HepG2 (cell line): ENCODE results near the gene ACP7. TPM values are rescaled to one million over a fixed set of nuclear protein-coding genes. Genes with fewer than 3 reads are reported as not detected.

ENCODE experiments used
- ATAC-seq: fragments of 200-7000 bp; cut with Tn5 transposase; 3 replicates; pipeline ENCODE4 v1.9.1; 2020; ENCODE audit warnings: mild to moderate bottlenecking, moderate library complexity
- BruUV-seq: library from RNA; stranded (reverse); fragments of 400-500 nt; replicated peaks from 2 replicates; lab custom pipeline; 2021; lab: Mats Ljungman, UMichigan
- CTCF ChIA-PET: fragments of 300-600 bp; formaldehyde crosslinking; extraction: SDS; loops from one replicate; lab custom pipeline; 2021; ENCODE audit warnings: low total read pairs, inconsistent platforms, low intra/inter-chr PET ratio; lab: Yijun Ruan, JAX
- POLR2A ChIA-PET: fragments of 350-600 bp; sonication (Branson Sonifier 250); formaldehyde crosslinking; loops from one replicate; lab custom pipeline; 2020; ENCODE audit warnings: antibody characterized with exemption, inconsistent platforms; lab: Yijun Ruan, JAX
- DNase-seq: peaks from one replicate; pipeline ENCODE4 v3.0.0-alpha.2; 2015; ENCODE audit warnings: low spot score
- FAIRE-seq: peaks from 3 replicates; lab custom pipeline; 2011; peaks lifted over from hg19 to GRCh38; lab: Jason Lieb, UNC
- H2AFZ ChIP-seq: one replicate; pipeline ENCODE4 v1.6.1; 2011; ENCODE audit warnings: low read length, inconsistent platforms
- H3K27ac ChIP-seq: fragments of 300-600 bp; 3 replicates; pipeline ENCODE4 v1.8.0; 2011; ENCODE audit warnings: mixed run types, mild to moderate bottlenecking, mixed read lengths, low read length, inconsistent platforms; ENCODE audit not compliant: insufficient read depth; ENCODE audit errors: extremely low read length
- H3K27me3 ChIP-seq, 2 experiments: fragments of 200-600 bp in 1 of 2; 2 replicates in 1 of 2; 3 replicates in 1 of 2; pipeline versions ENCODE4 v1.6.0 to v1.8.0; 2011; ENCODE audit warnings: low read length in 2 of 2, mild to moderate bottlenecking in 2 of 2, moderate library complexity in 2 of 2, inconsistent platforms in 1 of 2; ENCODE audit not compliant: insufficient read depth in 2 of 2, control insufficient read depth in 1 of 2
- H3K36me3 ChIP-seq, 2 experiments: fragments of 200-600 bp in 1 of 2; replicated peaks in 1 of 2; 2 replicates in 1 of 2; 3 replicates in 1 of 2; pipeline versions ENCODE4 v1.5.1 to v1.8.0; 2011; ENCODE audit warnings: low read length in 2 of 2, inconsistent platforms in 1 of 2; ENCODE audit not compliant: insufficient read depth in 2 of 2, control insufficient read depth in 1 of 2
- H3K4me1 ChIP-seq: 2 replicates; pipeline ENCODE4 v1.5.1; 2012; ENCODE audit warnings: low read length, inconsistent platforms; ENCODE audit not compliant: insufficient read depth
- H3K4me2 ChIP-seq: 2 replicates; pipeline ENCODE4 v1.6.0; 2011; ENCODE audit warnings: low read depth, low read length, inconsistent platforms
- H3K4me3 ChIP-seq, 3 experiments: fragments of 200-600 bp in 1 of 3; sonication (generic), shearing (Covaris generic) in 1 of 3; replicated peaks in 1 of 3; 2 replicates each; pipeline ENCODE4 v1.5.1; 2011 to 2016; ENCODE audit warnings: low read length in 3 of 3, inconsistent platforms in 2 of 3, low read depth in 2 of 3, mild to moderate bottlenecking in 2 of 3, control low read depth in 1 of 3, mixed read lengths in 1 of 3; ENCODE audit not compliant: insufficient read depth in 1 of 3
- H3K79me2 ChIP-seq: one replicate; pipeline ENCODE4 v1.6.1; 2011; ENCODE audit warnings: low read length, inconsistent platforms; ENCODE audit not compliant: insufficient read depth
- H3K9ac ChIP-seq: 2 replicates; pipeline ENCODE4 v1.6.0; 2011; ENCODE audit warnings: mild to moderate bottlenecking, low read depth, low read length, inconsistent platforms; ENCODE audit not compliant: insufficient read depth
- H3K9me3 ChIP-seq: 2 replicates; pipeline ENCODE4 v1.5.1; 2012; ENCODE audit warnings: mild to moderate bottlenecking, low read length
- H4K20me1 ChIP-seq: 2 replicates; pipeline ENCODE4 v1.6.0; 2011; ENCODE audit warnings: inconsistent platforms, mild to moderate bottlenecking, low read length, moderate library complexity; ENCODE audit not compliant: insufficient read depth
- CREM ChIP-seq, 2 experiments: sonication (generic) in 1 of 2; formaldehyde crosslinking in 1 of 2; IDR thresholded peaks; 2 replicates each; pipeline versions ENCODE4 v1.4.0 to v1.6.1; 2016 to 2020; ENCODE audit warnings: antibody characterized with exemption in 1 of 2, mild to moderate bottlenecking in 1 of 2, missing genetic modification reagents in 1 of 2
- HNF4A ChIP-seq: sonication (generic); formaldehyde crosslinking; IDR thresholded peaks from 2 replicates; pipeline ENCODE4 v1.4.0; 2020; ENCODE audit warnings: missing genetic modification reagents
- KDM3A ChIP-seq: IDR thresholded peaks from 2 replicates; pipeline ENCODE4 v1.6.1; 2018; ENCODE audit warnings: low read depth, missing compliant biosample characterization
- PAF1 ChIP-seq: IDR thresholded peaks from 2 replicates; pipeline ENCODE4 v1.6.1; 2016; ENCODE audit warnings: missing genetic modification reagents, missing compliant biosample characterization
- ZC3H4 ChIP-seq: sonication (generic); formaldehyde crosslinking; IDR thresholded peaks from 2 replicates; pipeline ENCODE4 v1.4.0; 2020; ENCODE audit warnings: missing genetic modification reagents, borderline replicate concordance
- ZIK1 ChIP-seq: sonication (generic); formaldehyde crosslinking; IDR thresholded peaks from 2 replicates; pipeline ENCODE4 v1.5.0; 2020; ENCODE audit warnings: mild to moderate bottlenecking, low read depth, missing genetic modification reagents, borderline replicate concordance
- ZNF879 ChIP-seq: sonication (generic); formaldehyde crosslinking; IDR thresholded peaks from 2 replicates; pipeline ENCODE4 v1.8.1; 2023; ENCODE audit warnings: missing genetic modification reagents
- WGBS: methylation state at CpG from one replicate; pipeline ENCODE4 v1.1.6; 2017; ENCODE audit warnings: low lambda C conversion rate; 5-methylcytosine and 5-hydroxymethylcytosine counted together
- in situ Hi-C: cut with HindIII; loops from 2 replicates; pipeline ENCODE4 v1.10.0; 2017; ENCODE audit warnings: low pct_unique_long_range_greater_than_20kb; ENCODE audit not compliant: extremely low pct_ligation_motif_present
- intact Hi-C: fragments of 100-400 bp; cut with micrococcal nuclease; formaldehyde crosslinking; loops from one replicate; pipeline ENCODE4 v1.10.0; 2022; ENCODE audit not compliant: unreplicated experiment
- polyA plus RNA-seq, 8 experiments: library from polyadenylated mRNA; depleted of rRNA in 3 of 8; stranded (reverse) in 7 of 8; unstranded in 1 of 8; fragments of >200 nt; fragmentation: Illumina TruSeq in 4 of 8; extraction: Trizol in 4 of 8; gene quantifications; 2 replicates each; pipeline versions ENCODE4 v1.2.1 to v1.2.3, GENCODE V29; 2011 to 2016; ENCODE audit warnings: low read depth in 4 of 8, missing spikeins in 1 of 8, mixed read lengths in 1 of 8; ENCODE audit not compliant: insufficient read depth in 1 of 8
- total RNA-seq, 5 experiments: library from RNA; depleted of rRNA; stranded (reverse); fragments of >200 nt; fragmentation: Illumina TruSeq; extraction: Trizol; gene quantifications; 2 replicates each; pipeline ENCODE4 v1.2.3, GENCODE V29; 2016; ENCODE audit warnings: low read depth in 1 of 5
- TF ChIP-seq, protein P1 (sequence below): sonication (generic); formaldehyde crosslinking; IDR thresholded peaks from 2 replicates; pipeline ENCODE4 v1.4.0; 2020; ENCODE audit warnings: mild to moderate bottlenecking, missing genetic modification reagents
- TF ChIP-seq, protein P2 (sequence below): sonication (generic); IDR thresholded peaks from 2 replicates; pipeline ENCODE4 v1.6.1; 2016; ENCODE audit warnings: low read depth, borderline replicate concordance
- TF ChIP-seq, protein P3 (sequence below): sonication (generic); formaldehyde crosslinking; IDR thresholded peaks from 2 replicates; pipeline ENCODE4 v1.4.0; 2020; ENCODE audit warnings: missing genetic modification reagents
- TF ChIP-seq, protein P4 (sequence below): sonication (generic); formaldehyde crosslinking; IDR thresholded peaks from 2 replicates; pipeline ENCODE4 v1.5.0; 2020; ENCODE audit warnings: mild to moderate bottlenecking, missing genetic modification reagents, moderate library complexity
- TF ChIP-seq, protein P5 (sequence below): sonication (generic); formaldehyde crosslinking; IDR thresholded peaks from 2 replicates; pipeline ENCODE4 v1.4.0; 2020; ENCODE audit warnings: missing genetic modification reagents, borderline replicate concordance

ACP7 gene
- total and polyA plus RNA-seq, 2 of the 13 experiments (the other 11 are each of a cell fraction or from before 2014, with no cell fraction given) = not detected

DNA sequence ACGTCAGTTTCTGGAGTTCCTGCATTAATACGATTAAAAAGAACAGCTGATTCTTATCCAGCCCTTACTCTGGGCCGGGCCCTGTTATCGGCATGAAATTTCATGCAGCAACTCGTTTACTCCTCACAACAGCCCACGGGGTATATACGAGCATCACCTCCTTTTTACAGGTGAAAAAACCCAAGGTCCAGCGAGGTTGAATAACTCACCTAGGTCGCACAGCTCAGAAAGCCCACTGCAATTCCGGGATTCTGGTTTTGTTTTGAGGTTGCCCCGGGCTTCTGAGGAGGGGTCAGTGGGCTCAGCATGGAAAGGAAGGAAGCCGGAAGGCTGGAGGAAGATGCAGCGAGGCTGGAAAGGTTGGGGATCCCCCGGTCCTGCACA, 577 bp upstream of the ACP7 start:
- Histone ChIP-seq H3K4me3 (no peak overlapping the region), H3K79me2 (no peaks in the 10 kb centered on the region), H3K27me3 (peaks cover 3 to 27% of the 10 kb centered on the region in 2 experiments), H3K4me2 (no peak overlapping the region), H3K9me3 (no peaks in the 10 kb centered on the region), H3K4me1 (peaks cover 7% of the 10 kb centered on the region; the same call in 1 of the 2 replicates), H3K36me3 (no peaks in the 10 kb centered on the region), H2AFZ (no peak overlapping the region), H3K9ac (no peak overlapping the region), H4K20me1 (no peaks in the 10 kb centered on the region), H3K27ac (no peak overlapping the region)
- no peak for DNase-seq
- TF ChIP-seq KDM3A (CRISPR knock-in tag) (no peak), CREM (IDR thresholded peaks at IDR 0.05) (no peak), CREM (CRISPR knock-in tag; IDR thresholded peaks at IDR 0.05) (no peak), ZIK1 (CRISPR knock-in tag) (no peak), HNF4A (no peak), ZC3H4 (CRISPR knock-in tag) (no peak), PAF1 (CRISPR knock-in tag) (no peak), ZNF879 (no peak)
- TF ChIP-seq, protein P1, sequence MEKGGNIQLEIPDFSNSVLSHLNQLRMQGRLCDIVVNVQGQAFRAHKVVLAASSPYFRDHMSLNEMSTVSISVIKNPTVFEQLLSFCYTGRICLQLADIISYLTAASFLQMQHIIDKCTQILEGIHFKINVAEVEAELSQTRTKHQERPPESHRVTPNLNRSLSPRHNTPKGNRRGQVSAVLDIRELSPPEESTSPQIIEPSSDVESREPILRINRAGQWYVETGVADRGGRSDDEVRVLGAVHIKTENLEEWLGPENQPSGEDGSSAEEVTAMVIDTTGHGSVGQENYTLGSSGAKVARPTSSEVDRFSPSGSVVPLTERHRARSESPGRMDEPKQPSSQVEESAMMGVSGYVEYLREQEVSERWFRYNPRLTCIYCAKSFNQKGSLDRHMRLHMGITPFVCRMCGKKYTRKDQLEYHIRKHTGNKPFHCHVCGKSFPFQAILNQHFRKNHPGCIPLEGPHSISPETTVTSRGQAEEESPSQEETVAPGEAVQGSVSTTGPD (CRISPR knock-in tag) = no peak
- TF ChIP-seq, protein P2, sequence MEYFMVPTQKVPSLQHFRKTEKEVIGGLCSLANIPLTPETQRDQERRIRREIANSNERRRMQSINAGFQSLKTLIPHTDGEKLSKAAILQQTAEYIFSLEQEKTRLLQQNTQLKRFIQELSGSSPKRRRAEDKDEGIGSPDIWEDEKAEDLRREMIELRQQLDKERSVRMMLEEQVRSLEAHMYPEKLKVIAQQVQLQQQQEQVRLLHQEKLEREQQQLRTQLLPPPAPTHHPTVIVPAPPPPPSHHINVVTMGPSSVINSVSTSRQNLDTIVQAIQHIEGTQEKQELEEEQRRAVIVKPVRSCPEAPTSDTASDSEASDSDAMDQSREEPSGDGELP = no peak
- TF ChIP-seq, protein P3, sequence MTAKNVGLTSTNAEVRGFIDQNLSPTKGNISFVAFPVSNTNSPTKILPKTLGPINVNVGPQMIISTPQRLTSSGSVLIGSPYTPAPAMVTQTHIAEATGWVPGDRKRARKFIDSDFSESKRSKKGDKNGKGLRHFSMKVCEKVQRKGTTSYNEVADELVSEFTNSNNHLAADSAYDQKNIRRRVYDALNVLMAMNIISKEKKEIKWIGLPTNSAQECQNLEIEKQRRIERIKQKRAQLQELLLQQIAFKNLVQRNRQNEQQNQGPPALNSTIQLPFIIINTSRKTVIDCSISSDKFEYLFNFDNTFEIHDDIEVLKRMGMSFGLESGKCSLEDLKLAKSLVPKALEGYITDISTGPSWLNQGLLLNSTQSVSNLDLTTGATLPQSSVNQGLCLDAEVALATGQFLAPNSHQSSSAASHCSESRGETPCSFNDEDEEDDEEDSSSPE (CRISPR knock-in tag) = no peak
- TF ChIP-seq, protein P4, sequence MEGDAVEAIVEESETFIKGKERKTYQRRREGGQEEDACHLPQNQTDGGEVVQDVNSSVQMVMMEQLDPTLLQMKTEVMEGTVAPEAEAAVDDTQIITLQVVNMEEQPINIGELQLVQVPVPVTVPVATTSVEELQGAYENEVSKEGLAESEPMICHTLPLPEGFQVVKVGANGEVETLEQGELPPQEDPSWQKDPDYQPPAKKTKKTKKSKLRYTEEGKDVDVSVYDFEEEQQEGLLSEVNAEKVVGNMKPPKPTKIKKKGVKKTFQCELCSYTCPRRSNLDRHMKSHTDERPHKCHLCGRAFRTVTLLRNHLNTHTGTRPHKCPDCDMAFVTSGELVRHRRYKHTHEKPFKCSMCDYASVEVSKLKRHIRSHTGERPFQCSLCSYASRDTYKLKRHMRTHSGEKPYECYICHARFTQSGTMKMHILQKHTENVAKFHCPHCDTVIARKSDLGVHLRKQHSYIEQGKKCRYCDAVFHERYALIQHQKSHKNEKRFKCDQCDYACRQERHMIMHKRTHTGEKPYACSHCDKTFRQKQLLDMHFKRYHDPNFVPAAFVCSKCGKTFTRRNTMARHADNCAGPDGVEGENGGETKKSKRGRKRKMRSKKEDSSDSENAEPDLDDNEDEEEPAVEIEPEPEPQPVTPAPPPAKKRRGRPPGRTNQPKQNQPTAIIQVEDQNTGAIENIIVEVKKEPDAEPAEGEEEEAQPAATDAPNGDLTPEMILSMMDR = no peak
- TF ChIP-seq, protein P5, sequence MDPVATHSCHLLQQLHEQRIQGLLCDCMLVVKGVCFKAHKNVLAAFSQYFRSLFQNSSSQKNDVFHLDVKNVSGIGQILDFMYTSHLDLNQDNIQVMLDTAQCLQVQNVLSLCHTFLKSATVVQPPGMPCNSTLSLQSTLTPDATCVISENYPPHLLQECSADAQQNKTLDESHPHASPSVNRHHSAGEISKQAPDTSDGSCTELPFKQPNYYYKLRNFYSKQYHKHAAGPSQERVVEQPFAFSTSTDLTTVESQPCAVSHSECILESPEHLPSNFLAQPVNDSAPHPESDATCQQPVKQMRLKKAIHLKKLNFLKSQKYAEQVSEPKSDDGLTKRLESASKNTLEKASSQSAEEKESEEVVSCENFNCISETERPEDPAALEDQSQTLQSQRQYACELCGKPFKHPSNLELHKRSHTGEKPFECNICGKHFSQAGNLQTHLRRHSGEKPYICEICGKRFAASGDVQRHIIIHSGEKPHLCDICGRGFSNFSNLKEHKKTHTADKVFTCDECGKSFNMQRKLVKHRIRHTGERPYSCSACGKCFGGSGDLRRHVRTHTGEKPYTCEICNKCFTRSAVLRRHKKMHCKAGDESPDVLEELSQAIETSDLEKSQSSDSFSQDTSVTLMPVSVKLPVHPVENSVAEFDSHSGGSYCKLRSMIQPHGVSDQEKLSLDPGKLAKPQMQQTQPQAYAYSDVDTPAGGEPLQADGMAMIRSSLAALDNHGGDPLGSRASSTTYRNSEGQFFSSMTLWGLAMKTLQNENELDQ (CRISPR knock-in tag) = no peak
- in situ Hi-C loops (no loop called here), intact Hi-C loops (no loop called here)
- WGBS = 27% methylated on average over 13 of the region's 14 CpGs
- FAIRE-seq = no peak
- BruUV-seq = no TSS peak
- ChIA-PET POLR2A (no interaction called here), CTCF (no interaction called here)
- ATAC-seq = no peak
